ENCODE measurements around the gene PIGQ.
A peak's percentile ranks its signal among the peaks of the same experiment; 100 is the strongest.

PIGQ gene

DNA sequence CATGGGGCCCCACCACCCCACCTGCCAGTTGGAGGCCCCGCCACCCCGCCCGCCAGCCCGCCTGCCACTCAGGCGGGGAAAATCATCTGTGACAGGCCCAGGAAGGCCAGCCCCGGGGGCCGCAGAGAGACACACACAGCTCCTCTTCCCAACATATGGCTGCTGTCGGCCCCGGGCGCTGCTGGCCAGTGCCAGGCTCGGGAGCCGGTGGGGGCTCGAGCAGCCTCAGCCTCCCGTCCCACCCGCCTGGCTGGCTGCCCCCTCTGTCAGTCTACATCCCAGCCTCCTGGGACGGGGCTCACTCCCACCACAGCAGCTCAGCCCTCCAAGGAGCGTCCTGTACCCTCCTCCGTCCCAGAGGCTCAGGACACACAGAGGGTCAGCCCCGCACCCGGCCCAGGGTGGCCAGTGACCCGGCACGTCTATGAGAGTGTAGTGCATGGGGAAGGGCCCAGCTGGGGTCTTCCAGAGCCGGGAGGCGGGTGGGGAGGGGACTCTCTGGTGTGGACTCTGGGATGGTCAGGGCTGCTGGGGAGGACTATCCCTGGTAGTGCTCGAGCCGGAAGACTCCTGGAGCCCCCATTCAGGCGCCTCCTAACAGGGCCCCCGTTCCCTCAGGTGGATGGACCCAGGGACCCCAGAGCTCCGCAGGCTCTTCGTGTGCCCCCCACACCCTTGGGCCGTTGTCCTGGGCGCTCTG is 13.1 kb upstream of the PIGQ start:
- DNase-seq: no peak

DNA sequence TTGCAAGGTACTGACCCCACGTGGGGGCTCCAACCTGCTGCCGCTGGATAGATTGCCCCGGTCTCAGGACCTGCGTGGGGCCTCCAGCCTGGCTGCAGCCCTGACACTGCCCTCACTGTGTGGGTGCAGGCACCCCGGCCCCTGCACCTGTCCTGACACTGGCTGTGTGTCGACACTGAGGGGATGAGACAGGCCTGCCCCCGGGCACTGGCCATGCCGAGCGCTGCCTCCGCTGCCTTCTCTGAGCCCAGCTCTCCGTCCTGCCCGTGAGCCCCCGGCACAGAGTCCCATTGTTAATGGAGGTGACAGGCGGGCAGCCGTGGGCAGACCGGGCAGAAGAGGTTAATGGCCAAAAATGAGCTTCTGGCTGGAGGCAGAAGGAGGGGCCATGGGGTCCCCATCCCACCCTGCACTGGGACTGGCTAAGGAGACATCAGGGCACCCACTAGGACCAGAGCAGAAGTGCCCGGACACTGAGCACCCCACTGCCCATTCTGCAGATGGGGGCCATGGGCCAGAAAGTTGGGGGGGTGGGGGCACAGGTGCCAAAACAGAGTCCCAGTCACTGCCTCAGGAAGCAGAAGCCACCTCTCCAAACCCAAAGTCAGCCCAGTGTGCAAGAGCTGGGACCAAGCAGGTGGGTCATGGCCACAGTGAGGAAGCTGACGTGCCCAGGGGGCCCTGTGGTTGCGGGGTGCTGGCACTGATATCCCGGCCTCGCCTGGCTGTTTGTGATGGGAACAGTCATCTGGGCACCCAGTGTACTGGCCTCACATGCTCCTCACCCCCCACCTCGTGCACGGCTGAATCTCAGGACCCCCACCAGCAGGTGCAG is 12.1 kb upstream of the PIGQ start:
- DNase-seq: no peak

DNA sequence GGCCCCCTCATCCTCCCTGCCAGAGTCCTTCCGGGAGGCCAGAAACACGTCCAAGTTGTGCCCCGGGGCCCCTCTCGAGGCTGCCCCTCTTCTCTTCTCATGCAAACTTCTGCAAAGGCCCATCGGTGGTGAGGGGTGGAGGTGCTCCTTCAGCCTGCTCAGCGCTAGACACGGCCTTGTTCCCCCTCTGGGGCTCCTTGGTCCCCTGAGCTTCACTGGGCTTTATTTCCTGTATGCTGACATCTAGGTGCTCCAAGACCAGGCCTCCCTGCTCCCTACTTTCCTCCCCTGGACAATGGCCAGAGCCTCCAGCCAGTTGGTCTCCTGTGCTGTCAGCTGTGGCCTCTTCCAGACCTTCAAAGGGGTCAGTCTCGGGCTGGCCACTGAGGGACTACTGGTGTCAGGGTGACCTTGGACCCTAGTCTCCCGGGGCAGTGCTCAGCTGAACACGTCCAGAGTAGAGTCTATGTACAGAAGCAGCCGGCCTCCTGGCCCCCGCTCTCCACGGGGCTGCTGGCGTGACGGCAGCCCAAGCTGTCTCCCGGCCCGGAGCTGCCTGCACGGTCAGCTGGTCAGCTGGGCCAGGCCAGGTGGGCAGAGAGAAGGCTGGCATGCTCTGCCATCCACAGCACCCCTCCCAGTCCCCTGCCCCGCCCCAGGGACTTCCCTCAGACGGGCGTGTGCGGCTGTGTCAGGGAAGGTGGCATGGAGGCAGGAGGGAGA is 11.3 kb upstream of the PIGQ start:
- no peak for DNase-seq

DNA sequence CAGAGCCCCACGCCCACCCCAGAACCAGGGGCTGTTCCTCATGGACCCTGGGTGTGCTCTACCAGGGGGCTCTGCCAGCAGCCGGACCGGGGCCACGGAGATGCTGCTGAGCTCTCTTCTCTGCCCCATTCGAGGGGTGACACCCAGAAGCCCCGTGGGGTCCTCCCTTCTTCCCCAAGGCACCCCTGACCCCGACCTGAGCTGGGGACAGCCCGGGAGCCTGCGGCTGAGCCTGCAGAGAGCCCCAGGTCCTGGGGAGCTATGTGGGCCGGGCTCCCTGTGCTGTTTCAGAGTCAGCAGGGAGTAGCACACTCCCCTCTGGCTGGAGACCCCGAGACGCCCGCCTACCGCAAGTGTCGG is 10.8 kb upstream of the PIGQ start:
- DNase-seq: no peak

DNA sequence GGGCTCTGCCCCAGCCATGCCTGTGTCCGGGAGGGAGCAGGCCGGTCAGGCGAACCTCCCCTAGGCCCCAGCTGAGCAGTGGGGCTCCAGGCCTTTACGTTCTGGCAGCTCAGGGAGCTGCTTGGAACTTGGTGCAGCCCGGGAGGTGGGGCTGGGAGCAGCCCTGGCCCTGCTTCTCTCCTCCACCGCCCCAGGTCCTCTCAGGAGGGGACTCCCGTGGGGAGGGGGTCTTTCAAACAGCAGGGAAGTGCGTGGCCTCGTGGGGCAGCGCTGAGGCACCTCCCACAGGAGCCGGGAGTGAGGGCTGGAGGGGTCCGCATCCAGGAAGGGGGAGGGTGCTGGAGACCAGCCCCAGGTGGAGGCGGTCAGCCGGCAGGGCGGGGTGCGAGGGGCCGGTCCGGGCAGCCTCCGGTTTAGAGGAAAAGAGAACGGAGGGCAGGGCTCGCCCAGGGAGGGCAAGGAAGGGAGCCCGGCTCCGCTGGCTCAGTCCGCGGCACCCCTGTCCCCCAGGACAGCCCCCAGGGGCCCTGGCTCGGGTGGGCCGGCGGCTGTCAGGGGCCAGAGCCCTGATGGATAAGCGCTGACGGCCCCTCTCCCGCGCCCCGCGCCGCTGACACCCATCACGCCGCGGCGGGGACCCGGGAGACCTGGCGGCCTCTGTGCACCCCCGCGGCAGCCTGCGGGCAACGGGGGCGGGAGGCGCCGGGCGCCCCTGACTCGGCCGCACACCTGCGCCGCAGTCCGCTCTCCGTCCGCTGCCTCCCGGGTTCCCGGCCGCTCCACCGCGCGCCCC is 10.2 kb upstream of the PIGQ start:
- no peak for DNase-seq

DNA sequence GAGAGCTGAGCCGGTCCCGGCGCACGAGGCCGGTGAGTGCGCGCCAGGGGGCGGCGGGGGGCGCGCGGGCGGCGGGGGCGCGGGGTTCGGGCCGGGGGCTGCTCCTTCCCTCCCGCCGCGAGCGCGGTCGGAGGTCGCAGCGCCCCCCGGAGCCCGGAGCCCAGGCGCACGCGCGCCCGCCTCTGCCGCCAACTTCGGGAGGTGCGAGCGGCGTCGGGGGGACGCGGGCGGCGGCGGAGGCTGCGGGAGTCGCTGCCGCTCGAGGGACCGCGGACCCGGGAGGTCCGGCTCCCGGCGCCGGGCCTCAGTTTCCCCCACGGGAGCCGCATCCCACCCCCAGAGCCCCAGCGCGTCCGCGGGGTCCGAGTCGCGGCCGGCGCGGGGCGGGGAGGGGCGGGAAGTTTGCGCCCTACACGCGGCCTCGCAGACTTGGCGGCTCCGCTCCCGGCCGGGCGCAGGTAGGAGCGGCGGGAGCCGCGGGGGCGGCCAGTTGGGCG is 9.5 kb upstream of the PIGQ start, which contains the start of gene PRR35:
TSS of gene PRR35 (plus strand) at position 191 of the 497 bp plus-strand sequence. CDS start 2,901 bp downstream, outside the sequence.
- DNase-seq: no peak

DNA sequence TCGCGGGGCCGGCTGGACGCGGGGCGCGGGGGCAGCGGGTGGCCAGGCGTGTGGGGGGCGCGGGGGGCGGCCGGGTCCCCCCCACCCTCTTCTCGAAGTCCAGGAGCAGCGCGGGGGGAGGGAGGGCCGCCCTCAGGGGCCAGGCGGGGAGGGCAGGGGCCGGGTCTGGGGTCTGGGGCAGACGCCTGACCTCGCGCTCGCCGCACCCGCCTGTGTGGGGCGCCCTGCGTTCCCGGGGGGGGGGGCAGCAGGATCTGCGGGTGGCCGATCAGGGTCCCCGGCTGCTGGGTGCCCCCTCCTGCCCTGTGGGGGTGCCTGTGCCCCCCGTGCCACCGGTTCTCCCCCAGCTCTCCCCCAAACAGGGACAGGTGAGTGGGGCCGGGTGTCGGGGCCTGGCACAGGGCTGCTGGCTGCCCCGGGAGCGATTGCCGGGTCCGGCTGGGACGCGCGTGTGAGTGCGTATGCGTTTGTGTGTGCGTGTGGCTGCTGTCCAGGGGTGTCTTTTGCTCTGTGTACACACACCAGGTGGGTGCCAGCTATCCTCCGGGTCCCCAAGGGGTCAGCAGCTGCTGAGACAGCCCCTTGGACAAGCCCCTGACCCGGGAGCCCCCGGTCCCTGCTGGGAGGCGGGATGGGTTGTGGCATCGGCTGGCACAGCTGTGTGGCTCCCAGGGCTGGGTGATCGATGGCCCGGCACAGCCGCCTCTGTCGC is 8.9 kb upstream of the PIGQ start:
- no peak for DNase-seq

DNA sequence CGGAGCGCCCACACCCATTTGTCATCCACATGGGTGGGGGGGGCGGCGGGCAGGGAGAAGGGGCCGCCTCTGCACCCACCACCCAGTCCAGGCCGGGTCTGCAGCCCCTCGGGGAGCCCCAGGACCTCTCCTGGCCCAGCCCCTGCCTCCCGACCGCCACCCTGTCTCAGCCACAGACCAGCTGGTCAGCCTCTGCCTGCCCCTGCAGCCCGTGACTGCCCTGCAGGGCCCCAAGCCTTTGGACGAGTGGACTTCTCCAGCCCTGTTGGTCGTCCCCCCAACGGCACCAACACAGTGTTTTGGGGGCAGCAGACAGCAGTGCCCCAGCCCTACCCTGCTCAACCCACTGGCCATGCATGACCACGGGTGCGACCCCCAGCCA is 8.4 kb upstream of the PIGQ start:
- DNase-seq: no peak

DNA sequence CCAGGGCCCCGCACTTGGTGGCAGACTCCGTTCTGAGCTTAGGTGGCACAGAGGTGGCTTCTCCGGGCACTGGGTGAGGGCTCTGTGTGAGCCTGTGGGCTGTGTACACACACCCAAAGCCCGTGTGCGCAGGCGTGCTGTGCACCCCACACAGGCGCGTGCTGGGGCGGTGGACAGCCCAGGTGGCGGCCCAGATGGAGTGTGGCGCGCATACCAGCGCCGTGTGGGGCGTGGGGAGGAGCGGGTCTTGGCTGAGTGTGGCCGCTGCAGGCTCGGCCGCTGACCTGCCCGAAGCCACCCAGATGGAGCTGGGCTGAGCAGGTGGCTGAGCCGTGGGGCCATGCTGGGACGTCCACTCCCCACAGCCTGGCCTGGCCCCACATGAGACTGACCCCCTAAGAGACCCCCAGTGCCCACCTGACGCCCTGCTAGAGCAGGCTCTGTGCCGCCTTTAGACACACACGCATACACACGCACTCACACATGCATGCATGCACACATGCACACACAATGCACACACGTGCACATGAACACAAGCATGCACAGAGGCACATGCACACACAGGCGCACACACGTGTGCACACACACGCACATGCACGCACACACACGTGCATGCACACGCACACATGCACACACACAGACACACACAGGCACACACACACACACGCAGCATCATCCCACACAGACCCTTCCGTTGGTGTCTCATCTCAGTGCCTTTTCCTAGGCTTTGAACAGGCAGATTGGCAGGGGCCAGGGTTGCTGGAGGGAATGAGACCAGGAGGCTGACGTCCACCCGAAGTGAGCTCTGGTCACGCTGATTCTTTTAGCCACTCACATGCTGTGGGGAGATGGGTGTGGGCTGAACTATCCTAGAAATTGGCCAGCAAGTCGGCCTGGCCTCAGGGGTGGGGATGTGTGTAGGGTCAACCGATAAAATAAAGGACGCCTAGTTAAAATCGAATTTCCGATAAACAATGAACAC is 7.5 kb upstream of the PIGQ start:
- DNase-seq: no peak

DNA sequence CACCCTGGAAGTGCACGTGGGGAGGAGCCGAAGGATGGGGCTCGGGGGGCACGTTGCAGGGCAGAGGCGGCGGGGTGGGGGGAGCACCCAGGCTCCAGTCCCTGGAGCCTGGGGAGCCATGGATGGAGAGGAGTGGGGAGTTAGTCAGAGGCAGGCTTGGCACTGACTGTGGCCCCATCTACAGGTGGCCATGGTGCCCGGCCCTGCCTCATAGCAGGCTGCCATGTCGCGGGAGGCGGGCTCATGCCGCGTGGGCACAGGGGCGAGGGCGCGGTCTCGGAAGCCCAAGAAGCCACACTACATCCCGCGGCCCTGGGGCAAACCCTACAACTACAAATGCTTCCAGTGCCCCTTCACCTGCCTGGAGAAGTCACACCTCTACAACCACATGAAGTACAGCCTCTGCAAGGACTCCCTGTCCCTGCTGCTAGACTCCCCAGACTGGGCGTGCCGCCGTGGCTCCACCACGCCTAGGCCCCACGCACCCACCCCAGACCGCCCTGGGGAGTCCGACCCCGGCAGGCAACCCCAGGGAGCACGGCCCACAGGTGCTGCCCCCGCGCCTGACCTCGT is 6.6 kb upstream of the PIGQ start:
- no peak for DNase-seq

DNA sequence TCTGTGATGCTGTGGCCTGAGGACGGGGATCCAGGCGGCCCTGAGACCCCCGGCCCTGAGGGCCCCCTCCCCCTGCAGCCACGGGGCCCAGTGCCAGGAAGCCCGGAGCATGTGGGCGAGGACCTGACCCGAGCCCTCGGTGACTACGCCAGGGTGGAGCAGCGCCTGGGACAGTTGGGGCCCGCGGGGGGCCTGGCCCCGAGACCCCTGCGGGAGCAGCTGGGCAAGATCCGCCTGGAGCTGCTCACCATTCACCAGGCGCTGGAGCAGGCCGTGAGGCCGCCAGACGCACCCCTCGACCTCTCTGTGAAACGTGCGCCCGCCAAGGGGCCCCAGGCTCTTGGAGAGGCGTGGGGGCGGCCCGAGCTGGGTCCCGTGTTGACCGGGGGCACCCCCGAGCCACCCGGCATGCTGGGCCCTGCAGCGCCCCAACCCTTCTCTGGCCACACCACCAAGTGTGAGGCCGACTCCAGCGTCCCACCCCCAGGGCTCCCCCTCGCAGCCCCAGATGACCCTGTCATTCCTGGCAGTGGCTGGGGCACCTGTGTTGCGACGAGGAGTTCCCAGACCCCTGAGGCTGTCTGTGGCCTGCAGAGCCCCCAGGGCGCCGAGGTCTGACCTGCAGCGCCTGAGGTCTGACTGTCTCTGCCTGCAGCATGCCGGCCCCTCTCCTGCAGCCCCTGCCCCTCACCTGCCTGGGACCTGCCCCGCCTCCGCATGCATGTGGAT is 4.9 kb upstream of the PIGQ start:
- DNase-seq: no peak

DNA sequence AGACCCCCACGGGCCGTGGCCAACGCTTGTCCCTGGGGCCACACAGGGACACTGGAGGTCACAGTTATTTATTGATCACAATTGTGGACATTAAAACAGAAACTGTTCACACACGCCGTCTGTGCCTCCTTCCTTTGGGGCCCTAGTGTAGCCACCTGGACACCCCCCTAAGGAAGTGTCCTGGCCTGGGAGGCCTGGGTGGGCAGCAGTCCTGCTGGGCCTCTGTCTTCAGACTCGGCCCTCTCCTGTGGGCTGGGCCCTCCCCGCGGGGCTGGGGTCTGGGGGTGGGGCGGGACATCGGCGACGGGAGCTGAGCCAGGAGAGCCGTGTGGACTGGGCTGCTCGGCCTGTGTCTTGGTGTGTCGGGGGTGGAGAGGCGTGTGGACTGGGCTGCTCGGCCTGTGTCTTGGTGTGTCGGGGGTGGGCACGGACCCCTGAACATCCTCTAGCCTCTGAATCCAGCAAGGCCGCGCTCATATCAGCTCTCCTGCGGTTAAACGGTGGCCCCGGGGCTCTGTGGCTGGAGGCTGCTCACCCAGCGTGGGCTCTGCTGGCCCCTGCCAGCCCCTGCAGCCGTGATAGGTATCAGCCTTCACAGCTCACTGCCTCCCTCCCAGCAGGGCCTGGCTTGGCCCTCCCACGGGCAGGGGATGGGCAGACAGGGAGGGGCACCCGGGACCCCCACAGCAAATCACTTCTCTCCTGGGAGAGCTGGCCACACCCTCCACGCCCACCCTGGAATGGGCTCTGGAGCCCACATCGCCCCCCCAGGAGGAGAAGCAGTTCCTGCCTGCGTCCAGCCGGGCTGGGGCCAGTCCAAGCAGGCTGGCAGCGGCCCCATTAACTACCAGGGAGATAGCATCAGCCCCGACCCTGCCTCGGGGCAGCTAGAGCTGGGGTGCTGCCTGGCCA is 4.1 kb upstream of the PIGQ start:
- DNase-seq: no peak

DNA sequence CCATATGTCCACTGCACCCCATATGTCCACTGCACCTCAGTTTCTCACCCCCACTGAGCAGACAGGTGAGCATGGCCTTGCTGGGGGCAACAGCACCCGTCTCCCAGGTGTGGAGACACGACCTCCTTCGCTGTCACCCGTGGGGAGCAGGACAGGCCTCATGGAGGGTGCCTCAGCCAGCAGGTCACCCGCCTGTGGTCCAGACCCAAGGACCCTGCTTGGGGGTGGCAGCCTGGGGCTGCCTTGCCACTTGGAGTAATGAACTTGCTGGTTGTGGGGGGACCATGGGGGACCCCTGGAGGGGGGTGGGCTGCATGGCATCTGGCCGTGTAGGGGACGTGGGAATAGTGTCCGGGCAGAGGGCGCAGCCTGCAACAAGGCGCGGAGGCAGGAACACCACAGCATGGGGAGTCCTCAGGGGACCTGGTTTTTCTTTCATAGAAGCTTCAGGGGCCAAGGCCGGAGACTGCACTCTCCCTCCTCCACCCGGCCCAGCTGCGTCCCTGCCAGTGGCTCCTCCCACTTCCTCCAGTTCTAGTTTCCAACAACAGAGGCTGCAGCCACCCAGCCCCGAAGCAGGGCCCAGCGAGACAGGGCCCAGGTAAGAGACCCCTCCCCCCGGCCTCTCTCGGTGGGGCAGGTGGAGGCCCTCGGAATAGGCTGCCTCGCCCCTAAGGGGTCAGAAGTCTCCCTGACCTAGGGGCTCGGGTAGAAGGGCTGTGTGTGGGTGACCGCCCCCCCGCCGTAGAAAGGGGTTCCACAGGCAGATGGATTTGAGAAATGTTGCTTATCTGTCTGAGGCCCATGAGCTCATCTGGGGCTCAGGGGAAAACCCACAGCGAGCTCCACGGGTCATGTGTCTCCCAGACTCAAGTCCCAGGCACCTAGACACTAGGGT is 3.0 kb upstream of the PIGQ start, which contains the start of gene NHLRC4:
TSS of gene NHLRC4 (plus strand) at position 531 of the 898 bp plus-strand sequence. CDS start 1,043 bp downstream, outside the sequence.
- peak; percentile 46 to 52 for DNase-seq

DNA sequence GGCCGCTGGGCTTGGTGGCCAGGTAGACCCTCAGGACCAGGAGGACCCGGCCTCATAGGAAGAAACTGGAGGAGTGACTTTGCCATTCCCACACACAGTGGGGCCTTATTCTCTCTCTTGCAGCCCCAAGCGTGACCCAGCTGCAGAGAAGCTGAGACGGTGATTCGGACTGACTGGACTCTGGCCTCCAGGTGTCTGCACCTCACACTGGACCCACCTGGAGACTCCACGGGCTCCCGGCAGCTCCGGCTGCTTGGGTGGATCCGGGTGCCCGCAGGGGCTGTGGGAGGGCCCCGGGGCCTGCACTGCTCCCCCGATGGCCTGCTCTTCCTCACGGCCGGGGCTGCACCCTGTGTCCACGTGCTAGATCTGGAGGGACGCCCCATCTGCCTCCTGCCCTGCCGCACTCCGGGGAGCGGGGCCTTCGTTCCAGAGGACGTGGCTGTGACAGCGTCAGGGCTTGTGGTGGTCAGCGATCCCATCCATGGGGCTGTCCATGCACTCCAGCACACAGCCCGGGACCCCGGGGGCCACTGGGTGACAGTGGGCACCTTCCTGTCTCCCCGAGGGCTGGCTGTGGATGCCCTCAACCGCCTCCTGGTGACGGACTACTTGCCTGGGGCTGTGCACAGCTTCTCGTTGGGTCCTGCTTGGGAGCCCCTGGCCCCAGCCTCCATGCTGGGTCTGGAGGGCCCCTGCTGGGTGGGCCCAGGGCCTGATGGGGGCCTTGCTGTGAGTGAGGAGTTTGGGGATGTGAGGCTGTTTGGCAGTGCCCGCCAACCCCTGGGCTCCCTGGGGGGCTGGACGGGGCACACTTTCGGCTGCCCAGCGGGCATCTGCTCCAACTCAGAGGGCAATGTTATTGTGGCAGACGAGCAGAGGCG is 2.2 kb upstream of the PIGQ start:
- no peak for DNase-seq

DNA sequence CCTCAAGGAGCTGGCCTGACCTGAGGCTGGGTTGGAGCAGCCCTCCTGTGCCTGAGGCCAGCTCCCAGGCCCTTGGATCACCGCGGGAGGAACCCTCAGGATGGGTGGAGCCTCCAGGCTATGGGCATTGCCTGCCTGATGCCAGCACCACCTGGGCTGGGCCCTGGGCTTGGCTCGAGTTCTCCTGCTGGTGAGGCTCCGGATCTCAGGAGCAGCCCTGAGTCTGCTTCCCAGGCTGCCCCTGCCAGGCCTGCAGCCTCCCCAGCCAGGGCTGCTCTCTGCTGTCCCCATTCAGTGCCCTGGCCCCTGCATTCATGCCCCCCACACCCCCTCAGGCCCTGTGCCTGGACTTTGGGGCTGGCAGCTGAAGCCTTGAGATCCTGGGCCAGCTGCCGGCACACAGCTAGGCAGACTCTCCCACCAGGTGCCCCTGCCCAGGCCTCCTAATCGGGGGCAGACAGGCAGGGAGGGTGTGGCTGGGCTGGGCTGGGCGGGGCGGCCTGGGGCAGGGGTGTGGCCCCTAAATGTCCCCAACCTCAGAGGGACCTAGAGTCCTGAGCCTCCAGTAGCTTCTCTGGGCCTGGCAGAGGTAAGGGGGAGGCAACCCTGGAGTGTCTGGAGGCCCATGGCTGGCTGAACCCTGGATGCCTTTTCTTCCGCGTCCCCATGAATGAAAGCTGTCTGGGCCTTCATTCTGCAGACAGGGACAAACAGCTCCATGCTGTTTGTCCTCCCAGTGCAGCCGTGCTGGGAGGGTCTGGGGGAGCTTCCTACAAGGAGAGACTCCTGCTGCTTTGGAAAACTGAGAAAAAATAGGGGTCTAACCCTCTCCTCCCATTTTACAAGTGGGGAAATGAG is 1.1 kb upstream of the PIGQ start:
- no peak for DNase-seq
